PC-9 (cell line): Measurements from ENCODE around the gene MED13L. TPM values are rescaled to one million over a fixed set of nuclear protein-coding genes. Genes with fewer than 3 reads are reported as not detected.

ENCODE experiments used
- BruUV-seq: library from RNA; stranded (reverse); fragments of 400-500 nt; replicated peaks from 2 replicates; lab custom pipeline; 2021; lab: Mats Ljungman, UMichigan
- CTCF ChIA-PET: fragments of 300-600 bp; sonication (Branson Sonifier 250); formaldehyde crosslinking; loops from one replicate; lab custom pipeline; 2022; ENCODE audit warnings: antibody characterized with exemption; lab: Charles Lee
- POLR2A ChIA-PET: fragments of 300-600 bp; sonication (Branson Sonifier 250); formaldehyde crosslinking; loops from one replicate; lab custom pipeline; 2022; ENCODE audit warnings: antibody characterized with exemption; ENCODE audit not compliant: unreplicated experiment; lab: Charles Lee
- DNase-seq, 2 experiments: peaks; one replicate each; pipeline versions ENCODE4 v3.0.0 to v3.0.0-alpha.2; 2015 to 2022; ENCODE audit warnings: mixed read lengths in 1 of 2
- H2AFZ ChIP-seq: fragments of 200-600 bp; sonication (generic); 2 replicates; pipeline ENCODE4 v1.8.1; 2017; ENCODE audit warnings: antibody characterized with exemption
- H3F3A ChIP-seq: fragments of 200-600 bp; sonication (generic); 2 replicates; pipeline ENCODE4 v1.8.1; 2017; ENCODE audit warnings: antibody characterized with exemption, mild to moderate bottlenecking, low read depth; ENCODE audit not compliant: insufficient read depth
- H3K27ac ChIP-seq: fragments of 200-600 bp; sonication (generic); 2 replicates; pipeline ENCODE4 v1.6.1; 2016; ENCODE audit warnings: mixed run types
- H3K27me3 ChIP-seq: fragments of 200-600 bp; sonication (generic); 2 replicates; pipeline ENCODE4 v1.6.1; 2016; ENCODE audit warnings: low read depth, mixed run types; ENCODE audit not compliant: insufficient read depth
- H3K36me3 ChIP-seq: fragments of 200-600 bp; sonication (generic); 2 replicates; pipeline ENCODE4 v1.6.1; 2016; ENCODE audit warnings: low read depth, mixed run types
- H3K4me1 ChIP-seq: fragments of 200-600 bp; sonication (generic); replicated peaks from 2 replicates; pipeline ENCODE4 v1.6.1; 2016; ENCODE audit warnings: mixed run types; ENCODE audit not compliant: insufficient read depth
- H3K4me2 ChIP-seq: fragments of 200-600 bp; sonication (generic); 2 replicates; pipeline ENCODE4 v1.6.1; 2017; ENCODE audit warnings: mixed run types
- H3K4me3 ChIP-seq: fragments of 200-600 bp; sonication (generic); 2 replicates; pipeline ENCODE4 v1.6.1; 2016; ENCODE audit warnings: mixed run types
- H3K79me2 ChIP-seq: fragments of 200-600 bp; sonication (generic); 2 replicates; pipeline ENCODE4 v1.6.1; 2017; ENCODE audit warnings: low read depth, mixed run types
- H3K9me2 ChIP-seq: fragments of 200-600 bp; sonication (generic); 2 replicates; pipeline ENCODE4 v1.8.1; 2017; ENCODE audit warnings: mild to moderate bottlenecking; ENCODE audit not compliant: insufficient read depth
- H3K9me3 ChIP-seq: fragments of 200-600 bp; sonication (generic); 2 replicates; pipeline ENCODE4 v1.8.1; 2016; ENCODE audit warnings: low read depth; ENCODE audit not compliant: insufficient read depth
- H4K20me1 ChIP-seq: fragments of 200-600 bp; sonication (generic); 2 replicates; pipeline ENCODE4 v1.8.1; 2017; ENCODE audit not compliant: insufficient read depth
- EZH2 ChIP-seq: fragments of 200-600 bp; sonication (generic); IDR thresholded peaks from 2 replicates; pipeline ENCODE4 v1.8.0; 2017; ENCODE audit warnings: antibody characterized with exemption, low read depth
- intact Hi-C: fragments of 100-400 bp; cut with micrococcal nuclease; formaldehyde crosslinking; loops from one replicate; pipeline ENCODE4 v1.10.0; 2022; ENCODE audit not compliant: unreplicated experiment
- total RNA-seq: library from RNA; stranded (reverse); gene quantifications from 2 replicates; pipeline ENCODE4 v1.2.3, GENCODE V29; 2021
- TF ChIP-seq, protein P1 (sequence below): fragments of 200-600 bp; sonication (generic); conservative IDR thresholded peaks from 2 replicates; pipeline ENCODE4 v1.6.1; 2017; ENCODE audit warnings: mixed run types, antibody characterized with exemption, mild to moderate bottlenecking, moderate library complexity

Gene MED13L
- total RNA-seq, 1 experiment from 2014 or later: 89.5 TPM

DNA sequence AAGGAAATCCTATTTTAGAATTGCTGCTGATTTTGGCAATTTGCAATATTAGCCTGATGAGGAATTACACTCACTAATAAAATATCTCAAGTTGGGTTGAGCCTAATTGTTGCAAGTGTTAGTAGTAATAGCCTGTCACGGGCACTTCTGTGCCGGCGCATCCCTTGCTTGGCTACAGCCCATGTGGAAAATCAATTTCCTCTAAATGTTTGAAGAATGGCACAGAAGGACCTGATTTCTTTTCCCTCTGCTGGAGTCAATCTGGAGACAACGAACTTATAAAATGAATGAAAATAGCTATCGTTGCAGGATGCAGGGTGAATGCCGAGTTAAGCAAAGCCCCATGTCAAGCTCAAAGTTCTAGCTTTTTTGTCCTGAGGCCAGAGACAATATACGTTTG, 31.2 kb upstream of the MED13L start:
- H3K27me3 ChIP-seq: no peaks in the 10 kb centered on the region
- intact Hi-C loops: no loop called here
- H3F3A ChIP-seq: no peaks in the 10 kb centered on the region
- H2AFZ ChIP-seq: no peak overlapping the region
- H3K27ac ChIP-seq: no peak overlapping the region
- H3K4me2 ChIP-seq: no peak overlapping the region
- H3K4me3 ChIP-seq: no peak overlapping the region
- no peaks in the 10 kb centered on the region for H3K9me2 ChIP-seq
- no peaks in the 10 kb centered on the region for H4K20me1 ChIP-seq
- no TSS peak for BruUV-seq
- ChIA-PET CTCF (no interaction called here), POLR2A (no interaction called here)
- no peak for TF ChIP-seq EZH2
- TF ChIP-seq, protein P1, sequence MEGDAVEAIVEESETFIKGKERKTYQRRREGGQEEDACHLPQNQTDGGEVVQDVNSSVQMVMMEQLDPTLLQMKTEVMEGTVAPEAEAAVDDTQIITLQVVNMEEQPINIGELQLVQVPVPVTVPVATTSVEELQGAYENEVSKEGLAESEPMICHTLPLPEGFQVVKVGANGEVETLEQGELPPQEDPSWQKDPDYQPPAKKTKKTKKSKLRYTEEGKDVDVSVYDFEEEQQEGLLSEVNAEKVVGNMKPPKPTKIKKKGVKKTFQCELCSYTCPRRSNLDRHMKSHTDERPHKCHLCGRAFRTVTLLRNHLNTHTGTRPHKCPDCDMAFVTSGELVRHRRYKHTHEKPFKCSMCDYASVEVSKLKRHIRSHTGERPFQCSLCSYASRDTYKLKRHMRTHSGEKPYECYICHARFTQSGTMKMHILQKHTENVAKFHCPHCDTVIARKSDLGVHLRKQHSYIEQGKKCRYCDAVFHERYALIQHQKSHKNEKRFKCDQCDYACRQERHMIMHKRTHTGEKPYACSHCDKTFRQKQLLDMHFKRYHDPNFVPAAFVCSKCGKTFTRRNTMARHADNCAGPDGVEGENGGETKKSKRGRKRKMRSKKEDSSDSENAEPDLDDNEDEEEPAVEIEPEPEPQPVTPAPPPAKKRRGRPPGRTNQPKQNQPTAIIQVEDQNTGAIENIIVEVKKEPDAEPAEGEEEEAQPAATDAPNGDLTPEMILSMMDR: no peak
- H3K4me1 ChIP-seq: no peaks in the 10 kb centered on the region
- no peak for DNase-seq
- H3K9me3 ChIP-seq: peaks cover 4% of the 10 kb centered on the region
- no peaks in the 10 kb centered on the region for H3K79me2 ChIP-seq
- no peaks in the 10 kb centered on the region for H3K36me3 ChIP-seq

DNA sequence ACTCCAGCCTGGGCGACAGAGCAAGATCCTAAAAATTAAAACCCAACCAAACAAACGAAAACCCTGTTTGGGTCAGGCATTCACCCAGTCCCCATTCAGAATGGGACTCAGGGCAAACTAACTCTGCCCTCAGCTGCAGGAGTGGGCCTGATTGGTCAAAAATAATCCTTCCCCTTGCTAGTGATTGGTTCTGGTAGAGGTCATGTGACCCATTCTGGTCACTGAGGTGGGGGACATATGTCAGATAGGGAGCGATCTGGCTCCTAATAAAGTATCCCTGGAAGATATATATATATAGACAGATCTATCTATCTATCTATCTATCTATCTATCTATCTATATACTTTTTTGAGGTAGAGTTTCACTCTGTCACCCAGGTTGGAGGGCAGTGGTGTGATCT, 29.5 kb upstream of the MED13L start:
- DNase-seq: no peak
- Histone ChIP-seq H3K36me3 (no peaks in the 10 kb centered on the region), H3K4me3 (no peak overlapping the region), H3F3A (no peaks in the 10 kb centered on the region), H3K27me3 (no peaks in the 10 kb centered on the region), H3K9me2 (no peaks in the 10 kb centered on the region), H3K4me2 (no peak overlapping the region), H4K20me1 (no peaks in the 10 kb centered on the region), H2AFZ (no peak overlapping the region), H3K4me1 (no peaks in the 10 kb centered on the region), H3K9me3 (peaks cover 4% of the 10 kb centered on the region), H3K79me2 (no peaks in the 10 kb centered on the region), H3K27ac (no peak overlapping the region)
- intact Hi-C loops: no loop called here
- POLR2A ChIA-PET: no interaction called here
- no TSS peak for BruUV-seq
- CTCF ChIA-PET: no interaction called here
- TF ChIP-seq, protein P1: no peak
- TF ChIP-seq EZH2: no peak

DNA sequence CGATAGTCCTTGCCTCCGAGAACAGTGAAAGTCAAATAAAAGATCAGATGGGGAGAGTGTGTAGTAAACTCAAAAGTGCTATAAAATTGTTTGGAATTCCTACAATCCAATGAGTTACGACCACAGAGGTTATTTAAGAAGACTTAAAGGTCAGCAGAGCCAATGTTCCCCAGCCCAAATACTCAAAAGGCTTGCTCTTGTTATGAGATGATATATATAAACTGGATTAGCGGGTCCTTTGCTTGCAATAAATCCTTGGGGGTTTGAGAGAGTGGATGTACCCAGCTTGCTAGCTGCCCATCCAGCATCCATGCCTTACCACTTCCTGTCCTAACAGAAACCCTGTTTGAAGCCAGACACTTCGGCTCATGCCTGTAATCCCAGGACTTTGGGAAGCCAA, 29.0 kb upstream of the MED13L start:
- Histone ChIP-seq H3K4me1 (no peaks in the 10 kb centered on the region), H2AFZ (no peak overlapping the region), H3K4me3 (no peak overlapping the region), H3K9me2 (no peaks in the 10 kb centered on the region), H3K27ac (no peak overlapping the region), H3F3A (no peaks in the 10 kb centered on the region), H3K79me2 (no peaks in the 10 kb centered on the region), H3K4me2 (no peak overlapping the region), H4K20me1 (no peaks in the 10 kb centered on the region), H3K27me3 (no peaks in the 10 kb centered on the region), H3K36me3 (no peaks in the 10 kb centered on the region), H3K9me3 (peaks cover 4% of the 10 kb centered on the region)
- no peak for DNase-seq
- BruUV-seq: no TSS peak
- TF ChIP-seq, protein P1: no peak
- TF ChIP-seq EZH2: no peak
- ChIA-PET POLR2A (no interaction called here), CTCF (no interaction called here)
- intact Hi-C loops: no loop called here
